ENCODE measurements around the gene TPRN. TPM values are rescaled to one million over a fixed set of nuclear protein-coding genes. Genes with fewer than 3 reads are reported as not detected.
A peak's percentile ranks its signal among the peaks of the same experiment; 100 is the strongest.

The TPRN gene
- total RNA-seq, 1 experiment from 2014 or later, result 43.1 TPM

GRCh38 chr9:137211532-137211931, 11.0 kb upstream of the TPRN start:
- CTCF ChIA-PET, result interaction anchor here (1.0 kb wide), 1 partner anchor 11 kb away, joined by 3 read pairs; no protein-coding TSS in a partner anchor
- TF ChIP-seq NFE2L1 (CRISPR knock-in tag; IDR thresholded peaks at IDR 0.05) (no peak), GRHL2 (CRISPR knock-in tag; IDR thresholded peaks at IDR 0.05; ENCODE audit: insufficient replicate concordance, severe bottlenecking) (no peak)
- ATAC-seq, result no peak
- Mint-ChIP-seq H3K27ac (no peak overlapping the region), H3K27me3 (ENCODE audit: low read depth) (no peaks in the 10 kb centered on the region), H3K9me3 (no peaks in the 10 kb centered on the region), H3K4me3 (no peak overlapping the region), H3K4me1 (peaks cover 4% of the 10 kb centered on the region), H3K36me3 (peaks cover 25% of the 10 kb centered on the region)
- no peak for DNase-seq (ENCODE audit: low spot score)
- POLR2A ChIA-PET, result interaction anchor here (0.9 kb wide), 1 partner anchor 11 kb away, joined by 3 read pairs; no protein-coding TSS in a partner anchor

- Mint-ChIP-seq H3K27ac (peak overlapping the region; percentile 66), H3K36me3 (peaks cover 24% of the 10 kb centered on the region), H3K9me3 (no peaks in the 10 kb centered on the region), H3K4me1 (peaks cover 27% of the 10 kb centered on the region), H3K4me3 (peak overlapping the region; percentile 97), H3K27me3 (ENCODE audit: low read depth) (no peaks in the 10 kb centered on the region)
- no peak for DNase-seq (ENCODE audit: low spot score)
- ChIA-PET CTCF (interaction anchor here (1.2 kb wide), 1 partner anchor 21 kb away, joined by 4 read pairs; the partner anchor contains the start of gene RNF224), POLR2A (no interaction called here)
- TF ChIP-seq ARID4B (CRISPR knock-in tag; IDR thresholded peaks at IDR 0.05; ENCODE audit: borderline replicate concordance) (no peak), ZNF532 (CRISPR knock-in tag; IDR thresholded peaks at IDR 0.05; ENCODE audit: borderline replicate concordance) (no peak), SMAD3 (CRISPR knock-in tag; IDR thresholded peaks at IDR 0.05; ENCODE audit: borderline replicate concordance) (no peak), ATF3 (CRISPR knock-in tag; conservative IDR thresholded peaks at IDR 0.05) (no peak), IRF1 (CRISPR knock-in tag; IDR thresholded peaks at IDR 0.05) (no peak), OVOL2 (CRISPR knock-in tag; IDR thresholded peaks at IDR 0.05; ENCODE audit: borderline replicate concordance) (no peak), ZNF425 (CRISPR knock-in tag; conservative IDR thresholded peaks at IDR 0.05) (no peak), E2F1 (CRISPR knock-in tag; IDR thresholded peaks at IDR 0.05) (no peak), ZNF121 (CRISPR knock-in tag; IDR thresholded peaks at IDR 0.05) (no peak), TEAD4 (CRISPR knock-in tag; IDR thresholded peaks at IDR 0.05) (no peak)
- ATAC-seq, result no peak
Observed at GRCh38 chr9:137206602-137207001, 6.1 kb upstream of the TPRN start.

Data from WTC11 (cell line).